GM12872 (cell line): ENCODE data around the gene POP4.

ENCODE experiments used
- CTCF ChIP-seq: IDR thresholded peaks from 3 replicates; pipeline ENCODE4 v1.5.1; 2011; ENCODE audit warnings: low read depth, mild to moderate bottlenecking, low read length, moderate library complexity; ENCODE audit not compliant: insufficient read depth

POP4 gene

GRCh38 chr19:29614046-29614445 is 8.0 kb downstream of the POP4 start:
- no peak for TF ChIP-seq CTCF

DNA sequence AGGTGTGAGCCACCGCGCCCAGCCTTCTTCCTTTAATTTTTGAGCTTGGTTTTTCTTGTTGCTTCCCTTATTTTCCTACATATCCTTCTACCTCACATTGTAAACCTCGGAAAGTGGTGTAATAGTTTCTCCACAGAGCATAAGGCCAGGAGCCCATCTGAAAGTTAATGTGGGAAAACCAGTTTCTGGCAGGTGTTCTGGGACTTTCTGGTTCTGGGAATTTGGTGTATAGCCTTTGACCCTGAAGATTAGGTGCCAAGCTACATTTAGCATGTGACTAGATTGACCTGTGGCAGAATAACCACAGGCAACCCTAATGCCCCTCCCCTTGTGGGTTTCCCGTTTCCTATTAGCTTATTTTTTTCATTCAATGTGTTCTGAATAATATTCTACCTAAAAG is 8.7 kb downstream of the POP4 start:
- TF ChIP-seq CTCF, result no peak

GRCh38 chr19:29615891-29616425 is 9.9 kb downstream of the POP4 start:
- TF ChIP-seq CTCF, result no peak

- no peak for TF ChIP-seq CTCF
Observed at GRCh38 chr19:29616541-29616940, 10.5 kb downstream of the POP4 start.

DNA sequence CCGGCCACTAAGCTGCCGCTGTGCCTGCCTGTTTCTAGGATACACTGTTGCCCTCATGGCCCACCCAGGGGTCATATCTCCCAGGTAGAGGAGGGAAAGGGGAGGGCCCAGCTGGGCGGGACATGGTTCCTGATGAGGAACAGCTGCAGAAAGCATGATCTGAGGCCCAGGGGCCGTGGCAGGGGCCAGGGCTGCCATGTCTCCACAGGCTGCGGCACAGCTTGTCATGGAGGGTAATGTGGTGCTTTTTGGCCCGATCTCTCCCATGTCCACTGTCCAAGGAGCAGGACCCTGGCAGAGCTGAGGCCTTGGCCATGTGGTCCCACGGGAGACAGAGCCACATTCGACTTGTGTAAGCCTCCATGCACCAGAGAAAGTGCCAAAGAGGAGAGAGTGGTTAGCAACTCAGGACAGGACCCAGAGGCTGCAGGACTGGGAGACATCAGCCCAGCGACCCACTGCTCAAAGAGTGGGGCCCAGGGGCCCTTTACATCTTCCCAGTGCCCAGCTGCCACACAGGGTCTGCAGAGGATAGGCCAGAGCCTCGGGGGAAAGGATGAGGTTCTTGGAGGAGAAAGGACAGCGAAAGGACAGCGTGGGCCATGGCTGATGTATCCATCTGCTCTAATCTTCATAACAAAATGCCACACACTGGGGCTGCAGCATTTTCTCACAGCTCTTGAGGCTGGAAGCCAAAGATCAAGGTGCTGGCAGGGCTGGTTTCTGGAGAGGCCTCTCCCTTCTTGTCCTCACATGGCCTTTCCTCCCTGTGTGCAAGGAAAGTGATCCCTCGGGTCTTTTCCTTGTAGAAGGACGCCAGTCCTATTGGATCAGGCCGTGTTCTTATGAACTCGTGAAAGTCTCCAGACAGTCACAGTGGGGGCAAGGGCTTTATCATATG is 11.5 kb downstream of the POP4 start:
- TF ChIP-seq CTCF, result no peak

DNA sequence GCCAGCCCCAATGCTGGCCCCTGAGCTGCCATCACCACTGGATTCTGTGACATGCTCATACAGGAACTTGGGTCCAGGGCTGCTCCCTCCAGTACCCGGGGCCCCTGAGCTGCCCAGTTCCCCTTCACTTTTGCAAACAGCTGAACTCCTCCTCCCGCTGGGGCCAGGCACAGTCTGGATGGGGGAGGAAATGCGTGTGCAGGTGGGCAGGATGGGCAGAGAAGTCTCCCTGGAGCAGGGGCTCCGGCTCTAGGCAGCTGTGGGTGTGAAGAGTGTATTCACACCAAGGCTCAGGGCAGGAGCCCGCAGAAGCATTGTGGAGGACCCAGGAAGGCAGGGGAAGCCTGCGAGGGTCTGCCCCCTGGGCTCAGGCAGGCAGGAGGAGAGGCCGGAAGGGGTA is 12.4 kb downstream of the POP4 start:
- TF ChIP-seq CTCF, result no peak

GRCh38 chr19:29618871-29619270 is 12.8 kb downstream of the POP4 start:
- no peak for TF ChIP-seq CTCF
